HCT116 (cell line): ENCODE measurements around the gene CAMK2D. TPM values are rescaled to one million over a fixed set of nuclear protein-coding genes. Genes with fewer than 3 reads are reported as not detected.

ENCODE experiments used
- ATAC-seq: fragments of 200-7000 bp; cut with Tn5 transposase; 2 replicates; pipeline ENCODE4 v1.9.1; 2020; ENCODE audit warnings: mild to moderate bottlenecking, moderate library complexity
- BruUV-seq: library from RNA; stranded (reverse); fragments of 400-500 nt; replicated peaks from 2 replicates; lab custom pipeline; 2021; lab: Mats Ljungman, UMichigan
- CTCF ChIA-PET: fragments of 300-600 bp; sonication (Branson Sonifier 250); formaldehyde crosslinking; loops from one replicate; lab custom pipeline; 2021; ENCODE audit warnings: antibody characterized with exemption; lab: Charles Lee
- POLR2A ChIA-PET: fragments of 300-600, 350-600 bp; sonication (Branson Sonifier 250); formaldehyde crosslinking; loops from one replicate; lab custom pipeline; 2021; ENCODE audit warnings: antibody characterized with exemption; lab: Charles Lee
- RAD21 ChIA-PET, 2 experiments: fragments of 300-600 bp; sonication (Branson Sonifier 250); formaldehyde crosslinking; loops; one replicate each; lab custom pipeline; 2023; ENCODE audit warnings: low total read pairs in 2 of 2; ENCODE audit not compliant: uncharacterized antibody in 2 of 2, unreplicated experiment in 2 of 2, low non-redundant PET in 1 of 2; lab: Charles Lee
- DNase-seq: peaks from one replicate; pipeline ENCODE4 v3.0.0-alpha.2; 2010; ENCODE audit warnings: low read depth, low spot score
- H2AFZ ChIP-seq: fragments of 200-600 bp; shearing (Covaris generic), sonication (generic); 2 replicates; pipeline ENCODE4 v1.6.1; 2017; ENCODE audit warnings: low read depth, mixed run types, mixed read lengths, antibody characterized with exemption, low read length; ENCODE audit not compliant: poor library complexity, severe bottlenecking
- H3K27ac ChIP-seq: 2 replicates; pipeline ENCODE4 v1.5.1; 2012; ENCODE audit warnings: low read depth, low read length
- H3K27me3 ChIP-seq: fragments of 200-600 bp; sonication (generic); 2 replicates; pipeline ENCODE4 v1.6.1; 2016; ENCODE audit warnings: mixed run types, low read length, mixed read lengths; ENCODE audit not compliant: insufficient read depth
- H3K36me3 ChIP-seq, 2 experiments: fragments of 200-500 bp in 1 of 2; fragments of 200-600 bp in 1 of 2; sonication (Bioruptor generic) in 1 of 2; sonication (generic) in 1 of 2; 2 replicates each; pipeline versions ENCODE4 v1.5.1 to v1.6.1; 2014 to 2016; ENCODE audit warnings: low read length in 2 of 2, inconsistent platforms in 1 of 2, mixed read lengths in 1 of 2, mixed run types in 1 of 2; ENCODE audit not compliant: insufficient read depth in 2 of 2, control insufficient read depth in 1 of 2
- H3K4me1 ChIP-seq, 2 experiments: fragments of 200-600 bp in 1 of 2; sonication (generic) in 1 of 2; 2 replicates each; pipeline versions ENCODE4 v1.5.1 to v1.6.1; 2012 to 2017; ENCODE audit warnings: low read length in 2 of 2, inconsistent platforms in 1 of 2, mild to moderate bottlenecking in 1 of 2, mixed read lengths in 1 of 2, mixed run types in 1 of 2, moderate library complexity in 1 of 2; ENCODE audit not compliant: insufficient read depth in 2 of 2, control insufficient read depth in 1 of 2
- H3K4me2 ChIP-seq: fragments of 200-600 bp; sonication (generic); 2 replicates; pipeline ENCODE4 v1.6.1; 2017; ENCODE audit warnings: mixed run types, low read length, mixed read lengths
- H3K4me3 ChIP-seq, 2 experiments: fragments of 200-600 bp in 1 of 2; sonication (generic) in 1 of 2; replicated peaks in 1 of 2; 2 replicates each; pipeline ENCODE4 v1.5.1; 2011 to 2016; ENCODE audit warnings: low read length in 2 of 2, control low read depth in 1 of 2, low read depth in 1 of 2, mild to moderate bottlenecking in 1 of 2, mixed read lengths in 1 of 2, mixed run types in 1 of 2
- H3K79me2 ChIP-seq: fragments of 200-600 bp; sonication (generic); 2 replicates; pipeline ENCODE4 v1.6.1; 2017; ENCODE audit warnings: mild to moderate bottlenecking, mixed run types, low read length, moderate library complexity, mixed read lengths; ENCODE audit not compliant: insufficient read depth
- H3K9ac ChIP-seq: fragments of 200-600 bp; sonication (generic); 2 replicates; pipeline ENCODE4 v1.6.1; 2016; ENCODE audit warnings: low read length, mixed read lengths
- H3K9me2 ChIP-seq: fragments of 200-600 bp; sonication (generic), shearing (Covaris generic); 2 replicates; pipeline ENCODE4 v1.6.1; 2017; ENCODE audit warnings: mixed run types, mild to moderate bottlenecking, moderate library complexity; ENCODE audit not compliant: insufficient read depth
- H3K9me3 ChIP-seq, 2 experiments: fragments of 200-500 bp in 1 of 2; fragments of 200-600 bp in 1 of 2; sonication (Bioruptor generic) in 1 of 2; sonication (generic) in 1 of 2; 2 replicates each; pipeline ENCODE4 v1.6.1; 2014 to 2017; ENCODE audit warnings: low read length in 2 of 2, mixed read lengths in 2 of 2, inconsistent platforms in 1 of 2, low read depth in 1 of 2, mild to moderate bottlenecking in 1 of 2, mixed run types in 1 of 2, moderate library complexity in 1 of 2; ENCODE audit not compliant: control insufficient read depth in 1 of 2, insufficient read depth in 1 of 2
- H4K20me1 ChIP-seq: fragments of 200-600 bp; sonication (generic), shearing (Covaris generic); 2 replicates; pipeline ENCODE4 v1.6.1; 2017; ENCODE audit warnings: mixed run types, mild to moderate bottlenecking, moderate library complexity; ENCODE audit not compliant: insufficient read depth
- CBX3 ChIP-seq: IDR thresholded peaks from 2 replicates; pipeline ENCODE4 v1.6.1; 2012; ENCODE audit warnings: low read depth
- FOSL1 ChIP-seq: IDR thresholded peaks from 2 replicates; pipeline ENCODE4 v1.6.1; 2012; ENCODE audit warnings: low read depth
- RAD21 ChIP-seq: IDR thresholded peaks from 2 replicates; pipeline ENCODE4 v1.6.1; 2012; ENCODE audit warnings: low read depth, mild to moderate bottlenecking
- YY1 ChIP-seq: IDR thresholded peaks from 2 replicates; pipeline ENCODE4 v1.6.1; 2011; ENCODE audit warnings: low read length, low read depth, moderate library complexity, mild to moderate bottlenecking; ENCODE audit not compliant: insufficient replicate concordance; ENCODE audit errors: extremely low read depth
- ZFX ChIP-seq: fragments of 450-650 bp; IDR thresholded peaks from 2 replicates; pipeline ENCODE4 v1.6.1; 2017
- intact Hi-C: fragments of 100-400 bp; cut with micrococcal nuclease; formaldehyde crosslinking; loops from 2 replicates; pipeline ENCODE4 v1.10.0; 2022
- total RNA-seq: library from RNA; stranded (reverse); gene quantifications from one replicate; pipeline ENCODE4 v1.2.1, GENCODE V29; 2021; ENCODE audit not compliant: unreplicated experiment

CAMK2D gene
- total RNA-seq, 1 experiment from 2014 or later: 67.0 TPM

- Histone ChIP-seq H3K4me3 (no peak overlapping the region), H3K9ac (no peak overlapping the region), H4K20me1 (no peaks in the 10 kb centered on the region), H3K4me1 (peaks cover 4 to 9% of the 10 kb centered on the region in 2 experiments; a peak in 3 of 4 replicates), H3K36me3 (no peaks in the 10 kb centered on the region), H3K79me2 (peaks cover 31% of the 10 kb centered on the region; the same call in 1 of the 2 replicates), H3K9me2 (no peaks in the 10 kb centered on the region), H3K4me2 (no peak overlapping the region), H3K27ac (no peak overlapping the region), H2AFZ (no peak overlapping the region), H3K9me3 (no peaks in the 10 kb centered on the region), H3K27me3 (no peaks in the 10 kb centered on the region)
- TF ChIP-seq RAD21 (no peak), ZFX (no peak)
- CTCF ChIA-PET: no interaction called here
- RAD21 ChIA-PET: no interaction called here
- intact Hi-C loops: no loop called here
- POLR2A ChIA-PET: no interaction called here
- BruUV-seq: no TSS peak
- no peak for DNase-seq
- ATAC-seq: no peak
These were observed 61.8 kb downstream of the CAMK2D start for GRCh38 chr4:113699772-113700171.

GRCh38 chr4:113697429-113697828, 64.1 kb downstream of the CAMK2D start:
- Histone ChIP-seq H3K9me3 (no peaks in the 10 kb centered on the region), H3K4me1 (peaks cover 0 to 4% of the 10 kb centered on the region in 2 experiments; a peak in 2 of 4 replicates), H2AFZ (no peak overlapping the region), H3K9me2 (no peaks in the 10 kb centered on the region), H3K79me2 (peaks cover 43% of the 10 kb centered on the region), H4K20me1 (no peaks in the 10 kb centered on the region), H3K27me3 (no peaks in the 10 kb centered on the region), H3K9ac (no peak overlapping the region), H3K4me3 (no peak overlapping the region), H3K27ac (no peak overlapping the region), H3K4me2 (no peak overlapping the region), H3K36me3 (no peaks in the 10 kb centered on the region)
- ChIA-PET CTCF (no interaction called here), POLR2A (no interaction called here), RAD21 (no interaction called here)
- intact Hi-C loops: no loop called here
- peak; percentile 32; the same call in 1 of the 2 replicates for TF ChIP-seq FOSL1
- TF ChIP-seq CBX3: no peak
- TF ChIP-seq YY1: no peak
- ATAC-seq: no peak
- no TSS peak for BruUV-seq
- DNase-seq: no peak
